H1 (cell line): ENCODE measurements around the gene KIR3DL2.
"Not testable (repeated sequence)": the region's sequence is repeated elsewhere in the genome, so short reads cannot be mapped to it uniquely, and the experiment has no call there.

Source experiments
- CEBPB ChIP-seq: IDR thresholded peaks from 2 replicates; pipeline ENCODE4 v1.6.1; 2012; ENCODE audit warnings: low read depth, low read length
- CTCF ChIP-seq, 3 experiments: IDR thresholded peaks; 1 replicate in 2 of 3; 2 replicates in 1 of 3; pipeline versions ENCODE4 v1.5.1 to v1.6.1; 2011; ENCODE audit warnings: low read length in 3 of 3, mild to moderate bottlenecking in 3 of 3, inconsistent platforms in 2 of 3, low read depth in 1 of 3, moderate library complexity in 1 of 3; ENCODE audit not compliant: insufficient read depth in 1 of 3; ENCODE audit errors: control extremely low read depth in 1 of 3
- E2F6 ChIP-seq: IDR thresholded peaks from 2 replicates; pipeline ENCODE4 v1.6.1; 2012; ENCODE audit warnings: inconsistent platforms
- EZH2 ChIP-seq: fragments of 200-600 bp; sonication (generic); IDR thresholded peaks from 2 replicates; pipeline ENCODE4 v1.7.1; 2012; ENCODE audit warnings: low read depth, mild to moderate bottlenecking, moderate library complexity, low read length, inconsistent platforms; ENCODE audit not compliant: severe bottlenecking
- HDAC2 ChIP-seq, 2 experiments: fragments of 300-600 bp in 1 of 2; sonication (generic) in 1 of 2; IDR thresholded peaks; 2 replicates each; pipeline ENCODE4 v1.6.1; 2011 to 2012; ENCODE audit warnings: low read depth in 2 of 2, low read length in 2 of 2, mild to moderate bottlenecking in 2 of 2, moderate library complexity in 2 of 2, borderline replicate concordance in 1 of 2, inconsistent platforms in 1 of 2
- JUN ChIP-seq: IDR thresholded peaks from 2 replicates; pipeline ENCODE4 v1.6.1; 2011; ENCODE audit warnings: low read depth, mild to moderate bottlenecking, improper control_type of control experiment, low read length
- MAFK ChIP-seq: IDR thresholded peaks from 2 replicates; pipeline ENCODE4 v1.6.1; 2012; ENCODE audit warnings: low read depth, mild to moderate bottlenecking, improper control_type of control experiment, low read length
- POLR2A ChIP-seq, 2 experiments: IDR thresholded peaks; 1 replicate in 1 of 2; 2 replicates in 1 of 2; pipeline ENCODE4 v1.6.1; 2011; ENCODE audit warnings: low read depth in 2 of 2, low read length in 2 of 2, mild to moderate bottlenecking in 2 of 2; ENCODE audit errors: control extremely low read depth in 1 of 2
- POLR2AphosphoS5 ChIP-seq: IDR thresholded peaks from 2 replicates; pipeline ENCODE4 v1.6.1; 2011; ENCODE audit warnings: low read depth, low read length
- YY1 ChIP-seq: IDR thresholded peaks from 2 replicates; pipeline ENCODE4 v1.6.1; 2011; ENCODE audit warnings: low read depth, mild to moderate bottlenecking, low read length
- TF ChIP-seq, protein P1 (sequence below): IDR thresholded peaks from 2 replicates; pipeline ENCODE4 v1.6.1; 2012; ENCODE audit warnings: inconsistent platforms
- TF ChIP-seq, protein P2 (sequence below): IDR thresholded peaks from 2 replicates; pipeline ENCODE4 v1.6.1; 2011; ENCODE audit warnings: low read length, improper control_type of control experiment

DNA sequence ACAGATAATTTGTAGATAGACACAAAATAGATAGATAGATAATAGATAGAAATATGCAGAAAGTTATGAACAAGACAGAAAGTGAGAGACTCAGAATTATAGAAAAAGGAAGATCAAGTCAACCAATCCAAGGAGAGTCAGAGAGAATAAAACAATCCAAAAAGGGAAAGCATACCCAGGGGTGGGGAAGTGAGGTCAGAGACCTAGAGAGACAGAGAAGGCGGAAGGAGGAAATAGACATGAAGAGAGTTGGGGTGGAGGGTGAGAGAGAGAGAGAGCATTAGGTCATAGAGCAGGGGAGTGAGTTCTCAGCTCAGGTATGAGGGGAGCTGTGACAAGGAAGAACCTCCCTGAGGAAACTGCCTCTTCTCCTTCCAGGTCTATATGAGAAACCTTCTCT lies 5.0 kb downstream of the KIR3DL2 start:
- TF ChIP-seq EZH2; POLR2A (IDR thresholded peaks at IDR 0.05; ENCODE audit: control extremely low read depth in 1 of 2, low read depth in 2 of 2, low read length in 2 of 2); CTCF (IDR thresholded peaks at IDR 0.05; ENCODE audit: control extremely low read depth in 1 of 3, insufficient read depth in 1 of 3, low read depth in 1 of 3, low read length in 3 of 3); CEBPB; JUN; E2F6; POLR2AphosphoS5; HDAC2 (IDR thresholded peaks at IDR 0.05; ENCODE audit: borderline replicate concordance in 1 of 2, low read depth in 2 of 2, low read length in 2 of 2); MAFK; YY1: not testable (repeated sequence)
- TF ChIP-seq, protein P1, sequence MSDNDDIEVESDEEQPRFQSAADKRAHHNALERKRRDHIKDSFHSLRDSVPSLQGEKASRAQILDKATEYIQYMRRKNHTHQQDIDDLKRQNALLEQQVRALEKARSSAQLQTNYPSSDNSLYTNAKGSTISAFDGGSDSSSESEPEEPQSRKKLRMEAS = not testable (repeated sequence)
- TF ChIP-seq, protein P2, sequence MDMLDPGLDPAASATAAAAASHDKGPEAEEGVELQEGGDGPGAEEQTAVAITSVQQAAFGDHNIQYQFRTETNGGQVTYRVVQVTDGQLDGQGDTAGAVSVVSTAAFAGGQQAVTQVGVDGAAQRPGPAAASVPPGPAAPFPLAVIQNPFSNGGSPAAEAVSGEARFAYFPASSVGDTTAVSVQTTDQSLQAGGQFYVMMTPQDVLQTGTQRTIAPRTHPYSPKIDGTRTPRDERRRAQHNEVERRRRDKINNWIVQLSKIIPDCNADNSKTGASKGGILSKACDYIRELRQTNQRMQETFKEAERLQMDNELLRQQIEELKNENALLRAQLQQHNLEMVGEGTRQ = not testable (repeated sequence)
